Measurements from ENCODE around the gene UROC1.

- TF ChIP-seq CTCF (IDR thresholded peaks at IDR 0.05) (no peak), POLR2A (IDR thresholded peaks at IDR 0.05) (no peak)
Measured at GRCh38 chr3:126549861-126550487, 32.4 kb upstream of the UROC1 start.

Measured in prostate gland (tissue), 2 donors.